HEK293 (cell line): ENCODE measurements around the gene KLF13.

Source experiments
- KLF9 ChIP-seq: fragments of 450-650 bp; formaldehyde crosslinking; IDR thresholded peaks from 2 replicates; pipeline ENCODE4 v1.5.1; 2016; ENCODE audit warnings: missing biosample characterization, missing genetic modification characterization, low read depth
- TCF7L2 ChIP-seq: IDR thresholded peaks from 2 replicates; pipeline ENCODE4 v1.6.1; 2011; ENCODE audit warnings: low read depth, mild to moderate bottlenecking, inconsistent platforms, low read length, moderate library complexity, borderline replicate concordance
- ZNF302 ChIP-seq: fragments of 450-650 bp; formaldehyde crosslinking; IDR thresholded peaks from 2 replicates; pipeline ENCODE4 v1.5.1; 2016; ENCODE audit warnings: missing biosample characterization, missing genetic modification characterization, low read depth
- ZNF404 ChIP-seq: fragments of 450-650 bp; formaldehyde crosslinking; IDR thresholded peaks from 2 replicates; pipeline ENCODE4 v1.5.1; 2017; ENCODE audit warnings: missing biosample characterization, missing genetic modification characterization
- TF ChIP-seq, protein P1 (sequence below): fragments of 450-650 bp; formaldehyde crosslinking; IDR thresholded peaks from 2 replicates; pipeline ENCODE4 v1.5.1; 2016; ENCODE audit warnings: missing biosample characterization, missing genetic modification characterization

DNA sequence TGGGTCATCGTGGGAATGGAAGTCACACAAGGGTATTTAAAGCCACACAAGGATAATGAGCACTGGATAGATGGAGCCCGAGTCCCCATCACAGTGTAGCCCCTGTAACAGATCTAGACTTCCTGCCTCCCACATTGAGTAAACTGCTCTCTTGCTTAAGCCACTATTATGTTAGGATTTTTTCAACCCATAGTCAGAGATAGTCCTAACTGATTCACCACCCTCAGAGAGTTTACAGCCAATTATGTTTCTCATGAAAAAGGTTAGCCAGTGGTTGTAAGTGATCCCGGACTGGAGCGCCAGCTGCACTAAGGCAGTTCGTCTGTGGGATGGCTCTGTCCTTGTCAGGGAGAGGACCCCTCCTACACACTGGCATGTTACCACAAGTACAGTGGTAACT, 77.0 kb downstream of the KLF13 start:
- TF ChIP-seq TCF7L2 (no peak), ZNF404 (tag by site-specific recombination) (no peak), ZNF302 (tag by site-specific recombination) (no peak), KLF9 (tag by site-specific recombination) (no peak)
- TF ChIP-seq, protein P1, sequence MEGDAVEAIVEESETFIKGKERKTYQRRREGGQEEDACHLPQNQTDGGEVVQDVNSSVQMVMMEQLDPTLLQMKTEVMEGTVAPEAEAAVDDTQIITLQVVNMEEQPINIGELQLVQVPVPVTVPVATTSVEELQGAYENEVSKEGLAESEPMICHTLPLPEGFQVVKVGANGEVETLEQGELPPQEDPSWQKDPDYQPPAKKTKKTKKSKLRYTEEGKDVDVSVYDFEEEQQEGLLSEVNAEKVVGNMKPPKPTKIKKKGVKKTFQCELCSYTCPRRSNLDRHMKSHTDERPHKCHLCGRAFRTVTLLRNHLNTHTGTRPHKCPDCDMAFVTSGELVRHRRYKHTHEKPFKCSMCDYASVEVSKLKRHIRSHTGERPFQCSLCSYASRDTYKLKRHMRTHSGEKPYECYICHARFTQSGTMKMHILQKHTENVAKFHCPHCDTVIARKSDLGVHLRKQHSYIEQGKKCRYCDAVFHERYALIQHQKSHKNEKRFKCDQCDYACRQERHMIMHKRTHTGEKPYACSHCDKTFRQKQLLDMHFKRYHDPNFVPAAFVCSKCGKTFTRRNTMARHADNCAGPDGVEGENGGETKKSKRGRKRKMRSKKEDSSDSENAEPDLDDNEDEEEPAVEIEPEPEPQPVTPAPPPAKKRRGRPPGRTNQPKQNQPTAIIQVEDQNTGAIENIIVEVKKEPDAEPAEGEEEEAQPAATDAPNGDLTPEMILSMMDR: no peak
